H9 (cell line): Measurements from ENCODE around the gene FBN1. TPM values are rescaled to one million over a fixed set of nuclear protein-coding genes. Genes with fewer than 3 reads are reported as not detected.

Source experiments
- DNase-seq: peaks from one replicate; pipeline ENCODE4 v3.0.0-alpha.2; 2017
- H2AFZ ChIP-seq: one replicate; pipeline ENCODE4 v1.6.1; 2013; ENCODE audit warnings: mild to moderate bottlenecking, low read length, control low read depth, moderate library complexity
- H2AK5ac ChIP-seq: 2 replicates; pipeline ENCODE4 v1.6.1; 2013; ENCODE audit warnings: low read length, control low read depth, mixed read lengths; ENCODE audit not compliant: insufficient read length
- H2BK120ac ChIP-seq: one replicate; pipeline ENCODE4 v1.6.1; 2013; ENCODE audit warnings: low read depth, mild to moderate bottlenecking, low read length, control low read depth, inconsistent platforms; ENCODE audit not compliant: poor library complexity, severe bottlenecking
- H2BK12ac ChIP-seq: 2 replicates; pipeline ENCODE4 v1.6.1; 2013; ENCODE audit warnings: low read length, control low read depth, mixed read lengths, low read depth; ENCODE audit not compliant: insufficient read length
- H2BK15ac ChIP-seq: 2 replicates; pipeline ENCODE4 v1.6.1; 2013; ENCODE audit warnings: low read depth, low read length, control low read depth
- H2BK20ac ChIP-seq: one replicate; pipeline ENCODE4 v1.6.1; 2013; ENCODE audit warnings: low read depth, mild to moderate bottlenecking, low read length, control low read depth, inconsistent platforms; ENCODE audit not compliant: poor library complexity, severe bottlenecking
- H2BK5ac ChIP-seq: 2 replicates; pipeline ENCODE4 v1.6.1; 2013; ENCODE audit warnings: low read length, control low read depth, mixed read lengths; ENCODE audit not compliant: insufficient read length
- H3K14ac ChIP-seq: 2 replicates; pipeline ENCODE4 v1.6.1; 2013; ENCODE audit warnings: low read length, control low read depth; ENCODE audit not compliant: insufficient read depth
- H3K18ac ChIP-seq: 2 replicates; pipeline ENCODE4 v1.6.1; 2013; ENCODE audit warnings: low read depth, mild to moderate bottlenecking, mixed read lengths, low read length, control low read depth; ENCODE audit not compliant: insufficient read length
- H3K23ac ChIP-seq: 2 replicates; pipeline ENCODE4 v1.6.1; 2013; ENCODE audit warnings: low read length, control low read depth, mixed read lengths, low read depth; ENCODE audit not compliant: insufficient read length
- H3K23me2 ChIP-seq: 2 replicates; pipeline ENCODE4 v1.6.1; 2013; ENCODE audit warnings: low read depth, mild to moderate bottlenecking, mixed read lengths, low read length, control low read depth; ENCODE audit not compliant: insufficient read length, poor library complexity, severe bottlenecking
- H3K27ac ChIP-seq: 2 replicates; pipeline ENCODE4 v1.5.1; 2013; ENCODE audit warnings: low read length, control low read depth, mixed read lengths, low read depth; ENCODE audit not compliant: insufficient read length
- H3K27me3 ChIP-seq: 2 replicates; pipeline ENCODE4 v1.6.1; 2013; ENCODE audit warnings: low read length, control low read depth, inconsistent platforms; ENCODE audit not compliant: insufficient read depth
- H3K4ac ChIP-seq: 2 replicates; pipeline ENCODE4 v1.6.1; 2013; ENCODE audit warnings: low read depth, mild to moderate bottlenecking, control low read depth, inconsistent platforms, low read length, moderate library complexity
- H3K4me1 ChIP-seq: 2 replicates; pipeline ENCODE4 v1.6.1; 2013; ENCODE audit warnings: low read length, control low read depth, inconsistent platforms; ENCODE audit not compliant: insufficient read depth
- H3K4me2 ChIP-seq: 2 replicates; pipeline ENCODE4 v1.6.1; 2013; ENCODE audit warnings: low read length, control low read depth, mixed read lengths; ENCODE audit not compliant: insufficient read length, insufficient read depth
- H3K56ac ChIP-seq: 2 replicates; pipeline ENCODE4 v1.6.1; 2013; ENCODE audit warnings: low read depth, mild to moderate bottlenecking, mixed read lengths, low read length, control low read depth; ENCODE audit not compliant: insufficient read length
- H3K79me1 ChIP-seq: 2 replicates; pipeline ENCODE4 v1.6.1; 2013; ENCODE audit warnings: low read depth, mild to moderate bottlenecking, moderate library complexity, low read length, control low read depth, inconsistent platforms; ENCODE audit not compliant: insufficient read depth, poor library complexity, severe bottlenecking
- H3K79me2 ChIP-seq: 2 replicates; pipeline ENCODE4 v1.6.1; 2013; ENCODE audit warnings: low read length, control low read depth, inconsistent platforms; ENCODE audit not compliant: insufficient read depth
- H3K9ac ChIP-seq: 2 replicates; pipeline ENCODE4 v1.6.1; 2013; ENCODE audit warnings: low read length, control low read depth, mixed read lengths; ENCODE audit not compliant: insufficient read length; ENCODE audit errors: extremely low read depth
- H3K9me3 ChIP-seq: one replicate; pipeline ENCODE4 v1.6.1; 2013; ENCODE audit warnings: low read depth, low read length, inconsistent platforms; ENCODE audit not compliant: control insufficient read depth
- H3T11ph ChIP-seq: one replicate; pipeline ENCODE4 v1.6.1; 2013; ENCODE audit warnings: mild to moderate bottlenecking, low read length, control low read depth, inconsistent platforms
- H4K20me1 ChIP-seq: one replicate; pipeline ENCODE4 v1.6.1; 2013; ENCODE audit not compliant: control insufficient read depth, insufficient read length, insufficient read depth
- H4K5ac ChIP-seq: 2 replicates; pipeline ENCODE4 v1.6.1; 2013; ENCODE audit warnings: low read depth, mild to moderate bottlenecking, mixed read lengths, low read length, control low read depth; ENCODE audit not compliant: insufficient read length
- H4K8ac ChIP-seq: replicated peaks from 2 replicates; pipeline ENCODE4 v1.6.1; 2013; ENCODE audit warnings: low read length, control low read depth, mixed read lengths, low read depth; ENCODE audit not compliant: insufficient read length
- H4K91ac ChIP-seq: 2 replicates; pipeline ENCODE4 v1.6.1; 2013; ENCODE audit warnings: low read depth, mild to moderate bottlenecking, moderate library complexity, mixed read lengths, low read length, control low read depth; ENCODE audit not compliant: insufficient read length
- H3K27ac Mint-ChIP-seq, 3 experiments: 2 replicates in 2 of 3; 3 replicates in 1 of 3; pipeline ENCODE4 v1.8.0; 2020 to 2021; ENCODE audit warnings: mixed read lengths in 3 of 3, mild to moderate bottlenecking in 1 of 3, moderate library complexity in 1 of 3
- H3K27me3 Mint-ChIP-seq: 2 replicates; pipeline ENCODE4 v1.8.0; 2021; ENCODE audit warnings: low read depth, mild to moderate bottlenecking, moderate library complexity, mixed read lengths
- H3K36me3 Mint-ChIP-seq, 3 experiments: 2 replicates in 2 of 3; 3 replicates in 1 of 3; pipeline ENCODE4 v1.8.0; 2020 to 2021; ENCODE audit warnings: low read depth in 3 of 3, mixed read lengths in 3 of 3; ENCODE audit not compliant: insufficient read depth in 1 of 3
- H3K4me1 Mint-ChIP-seq, 2 experiments: 2 replicates each; pipeline ENCODE4 v1.8.0; 2020; ENCODE audit warnings: mixed read lengths in 2 of 2
- H3K4me3 Mint-ChIP-seq, 2 experiments: 2 replicates in 1 of 2; 3 replicates in 1 of 2; pipeline ENCODE4 v1.8.0; 2020 to 2021; ENCODE audit warnings: mild to moderate bottlenecking in 2 of 2, mixed read lengths in 2 of 2, moderate library complexity in 1 of 2
- H3K9me3 Mint-ChIP-seq, 2 experiments: 2 replicates in 1 of 2; 3 replicates in 1 of 2; pipeline ENCODE4 v1.8.0; 2020; ENCODE audit warnings: mild to moderate bottlenecking in 2 of 2, mixed read lengths in 2 of 2, moderate library complexity in 1 of 2
- WGBS: extraction: QIAGEN DNeasy Blood & Tissue Kit; methylation state at CpG from one replicate; pipeline ENCODE4 v1.1.7; 2013; ENCODE audit warnings: missing lambda C conversion rate, low lambda C conversion rate, mixed read lengths; ENCODE audit not compliant: insufficient read length; ENCODE audit errors: extremely low coverage; 5-methylcytosine and 5-hydroxymethylcytosine counted together
- total RNA-seq: library from RNA; stranded (reverse); gene quantifications from 2 replicates; pipeline ENCODE4 v1.2.1, GENCODE V29; 2021
- TF ChIP-seq, protein P1 (sequence below): fragments of 200-600 bp; sonication (generic); conservative IDR thresholded peaks from 3 replicates; pipeline ENCODE4 v1.8.0; 2021; ENCODE audit warnings: antibody characterized with exemption, mild to moderate bottlenecking

FBN1 gene
- total RNA-seq, 1 experiment from 2014 or later: 3.6 TPM

DNA sequence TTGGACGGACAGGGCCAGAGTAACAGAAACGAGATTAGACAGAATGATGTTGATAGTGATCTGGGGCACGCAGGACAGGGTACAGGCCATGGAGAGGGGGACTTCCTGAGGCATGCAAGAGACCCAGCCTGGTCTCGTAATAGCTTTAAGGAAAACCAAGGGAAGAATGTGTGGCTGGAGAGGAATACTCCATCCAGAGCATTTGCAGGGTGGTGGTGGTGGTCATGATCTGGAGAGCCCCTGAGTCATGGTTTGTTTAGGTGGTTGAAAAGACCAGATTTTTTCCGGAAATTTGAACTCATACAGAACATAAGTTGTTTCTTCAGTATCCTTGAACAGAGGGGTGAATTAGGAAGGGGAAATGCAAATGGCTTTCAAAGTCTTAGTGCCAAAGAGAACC is 175.8 kb downstream of the FBN1 start:
- Mint-ChIP-seq H3K4me1 (peaks cover 7 to 18% of the 10 kb centered on the region in 2 experiments), H3K27me3 (no peaks in the 10 kb centered on the region), H3K9me3 (no peaks in the 10 kb centered on the region), H3K27ac (no peak overlapping the region), H3K4me3 (no peak overlapping the region), H3K36me3 (peaks cover 0 to 2% (median 0%) of the 10 kb centered on the region in 3 experiments; a peak in 1 of 7 replicates)
- Histone ChIP-seq H4K20me1 (no peaks in the 10 kb centered on the region), H3K79me1 (no peaks in the 10 kb centered on the region), H3T11ph (no peak overlapping the region), H2BK120ac (no peak overlapping the region), H4K5ac (no peak overlapping the region), H3K4ac (no peak overlapping the region), H3K14ac (no peak overlapping the region), H3K9me3 (no peaks in the 10 kb centered on the region), H3K27ac (no peak overlapping the region), H3K79me2 (no peaks in the 10 kb centered on the region), H3K27me3 (no peaks in the 10 kb centered on the region), H3K18ac (no peak overlapping the region), H2BK15ac (no peak overlapping the region), H2BK20ac (no peak overlapping the region), H3K4me2 (no peak overlapping the region), H2BK5ac (no peak overlapping the region), H2BK12ac (no peak overlapping the region), H2AK5ac (no peak overlapping the region), H4K91ac (no peak overlapping the region), H3K23ac (no peak overlapping the region), H3K23me2 (no peaks in the 10 kb centered on the region), H3K56ac (no peak overlapping the region), H3K4me1 (no peaks in the 10 kb centered on the region), H3K9ac (no peak overlapping the region), H2AFZ (no peak overlapping the region), H4K8ac (no peak overlapping the region)
- DNase-seq: no peak
- no CpG with 5 or more reads among the region's 5 CpGs for WGBS
- TF ChIP-seq, protein P1, sequence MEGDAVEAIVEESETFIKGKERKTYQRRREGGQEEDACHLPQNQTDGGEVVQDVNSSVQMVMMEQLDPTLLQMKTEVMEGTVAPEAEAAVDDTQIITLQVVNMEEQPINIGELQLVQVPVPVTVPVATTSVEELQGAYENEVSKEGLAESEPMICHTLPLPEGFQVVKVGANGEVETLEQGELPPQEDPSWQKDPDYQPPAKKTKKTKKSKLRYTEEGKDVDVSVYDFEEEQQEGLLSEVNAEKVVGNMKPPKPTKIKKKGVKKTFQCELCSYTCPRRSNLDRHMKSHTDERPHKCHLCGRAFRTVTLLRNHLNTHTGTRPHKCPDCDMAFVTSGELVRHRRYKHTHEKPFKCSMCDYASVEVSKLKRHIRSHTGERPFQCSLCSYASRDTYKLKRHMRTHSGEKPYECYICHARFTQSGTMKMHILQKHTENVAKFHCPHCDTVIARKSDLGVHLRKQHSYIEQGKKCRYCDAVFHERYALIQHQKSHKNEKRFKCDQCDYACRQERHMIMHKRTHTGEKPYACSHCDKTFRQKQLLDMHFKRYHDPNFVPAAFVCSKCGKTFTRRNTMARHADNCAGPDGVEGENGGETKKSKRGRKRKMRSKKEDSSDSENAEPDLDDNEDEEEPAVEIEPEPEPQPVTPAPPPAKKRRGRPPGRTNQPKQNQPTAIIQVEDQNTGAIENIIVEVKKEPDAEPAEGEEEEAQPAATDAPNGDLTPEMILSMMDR: no peak
